Urothelium cell line (cell line): ENCODE data around the gene ZNF236.

Experiments
- DNase-seq: peaks from one replicate; pipeline ENCODE4 v3.0.0; 2011; ENCODE audit warnings: low spot score, mixed read lengths
- FAIRE-seq: peaks from 2 replicates; lab custom pipeline; 2011; peaks lifted over from hg19 to GRCh38; lab: Jason Lieb, UNC

The ZNF236 gene

GRCh38 chr18:76897257-76897656 lies 74.9 kb downstream of the ZNF236 start:
- FAIRE-seq (no peak), DNase-seq (no peak)

GRCh38 chr18:76903386-76903785 lies 81.0 kb downstream of the ZNF236 start:
- FAIRE-seq (no peak), DNase-seq (no peak)

- FAIRE-seq: no peak
These were observed 83.5 kb downstream of the ZNF236 start for GRCh38 chr18:76905821-76906220.

GRCh38 chr18:76908277-76908676 lies 85.9 kb downstream of the ZNF236 start:
- no peak for DNase-seq

More at GRCh38 chr18:76905821-76906220, 83.5 kb downstream of the ZNF236 start:
- no peak for DNase-seq

GRCh38 chr18:76909439-76909838 lies 87.1 kb downstream of the ZNF236 start:
- no peak for DNase-seq
- FAIRE-seq: no peak

More at GRCh38 chr18:76908277-76908676, 85.9 kb downstream of the ZNF236 start:
- FAIRE-seq: no peak

- FAIRE-seq (no peak), DNase-seq (no peak)
These were observed 89.1 kb downstream of the ZNF236 start for GRCh38 chr18:76911440-76911839.

- no peak for DNase-seq
- no peak for FAIRE-seq
These were observed 91.2 kb downstream of the ZNF236 start for GRCh38 chr18:76913583-76913982.

GRCh38 chr18:76914314-76914713 lies 92.0 kb downstream of the ZNF236 start:
- no peak for FAIRE-seq
- DNase-seq: no peak

GRCh38 chr18:76914796-76915195 lies 92.4 kb downstream of the ZNF236 start:
- FAIRE-seq (no peak), DNase-seq (no peak)

- FAIRE-seq (no peak), DNase-seq (no peak)
These were observed 93.1 kb downstream of the ZNF236 start for GRCh38 chr18:76915456-76915855.

GRCh38 chr18:76920974-76921373 lies 98.6 kb downstream of the ZNF236 start:
- no peak for DNase-seq
- no peak for FAIRE-seq

GRCh38 chr18:76922107-76922506 lies 99.8 kb downstream of the ZNF236 start:
- FAIRE-seq (no peak), DNase-seq (peak; percentile 49)

- FAIRE-seq: no peak
- DNase-seq: peak; percentile 38
These were observed 101.2 kb downstream of the ZNF236 start for GRCh38 chr18:76923485-76924085.

- DNase-seq (no peak), FAIRE-seq (no peak)
These were observed 103.1 kb downstream of the ZNF236 start for GRCh38 chr18:76925501-76925900.

GRCh38 chr18:76927223-76927725 lies 104.9 kb downstream of the ZNF236 start:
- DNase-seq (no peak), FAIRE-seq (no peak)

- no peak for FAIRE-seq
- no peak for DNase-seq
These were observed 106.0 kb downstream of the ZNF236 start for GRCh38 chr18:76928179-76928868.

GRCh38 chr18:76931171-76931570 lies 108.8 kb downstream of the ZNF236 start:
- FAIRE-seq (no peak), DNase-seq (no peak)

- FAIRE-seq (no peak), DNase-seq (no peak)
These were observed 109.9 kb downstream of the ZNF236 start for GRCh38 chr18:76932026-76932819.

GRCh38 chr18:76935722-76936337 lies 113.5 kb downstream of the ZNF236 start:
- no peak for DNase-seq
- FAIRE-seq: no peak

GRCh38 chr18:76936877-76937276 lies 114.5 kb downstream of the ZNF236 start:
- FAIRE-seq: no peak
- no peak for DNase-seq

- FAIRE-seq: no peak
- DNase-seq: no peak
These were observed 115.2 kb downstream of the ZNF236 start for GRCh38 chr18:76937597-76937996.
